Kidney (tissue), 14 donors: Measurements from ENCODE around the gene ZNF883. TPM values are rescaled to one million over a fixed set of nuclear protein-coding genes. Genes with fewer than 3 reads are reported as not detected.

Source experiments
- DNase-seq, 5 donors: peaks; one replicate each; pipeline ENCODE4 v3.0.0-alpha.2; 2013 to 2020
- FAIRE-seq: peaks from 2 replicates; lab custom pipeline; 2012; peaks lifted over from hg19 to GRCh38; lab: Jason Lieb, UNC
- H3K27ac ChIP-seq, 2 donors: one replicate each; pipeline ENCODE4 v1.7.0; 2013; ENCODE audit warnings: low read depth in 2 of 2, low read length in 2 of 2, inconsistent platforms in 1 of 2
- H3K27me3 ChIP-seq: one replicate; pipeline ENCODE4 v1.7.1; 2013; ENCODE audit warnings: low read length, inconsistent platforms; ENCODE audit not compliant: control insufficient read depth, insufficient read depth
- H3K36me3 ChIP-seq, 3 donors: one replicate each; pipeline versions ENCODE4 v1.7.0 to v1.7.1; 2013; ENCODE audit warnings: low read length in 3 of 3, control low read depth in 1 of 3, inconsistent platforms in 1 of 3; ENCODE audit not compliant: insufficient read depth in 3 of 3, control insufficient read depth in 2 of 3
- H3K4me1 ChIP-seq, 3 donors: one replicate each; pipeline versions ENCODE4 v1.7.0 to v1.7.1; 2013; ENCODE audit warnings: low read length in 3 of 3, inconsistent platforms in 1 of 3, low read depth in 1 of 3; ENCODE audit not compliant: control insufficient read depth in 2 of 3, insufficient read depth in 2 of 3
- H3K4me3 ChIP-seq, 3 donors: one replicate each; pipeline versions ENCODE4 v1.7.0 to v1.8.1; 2013; ENCODE audit warnings: low read length in 3 of 3, control low read depth in 1 of 3, inconsistent platforms in 1 of 3
- H3K9ac ChIP-seq, 3 donors: one replicate each; pipeline versions ENCODE4 v1.7.0 to v1.7.1; 2013; ENCODE audit warnings: low read length in 3 of 3, control low read depth in 1 of 3, inconsistent platforms in 1 of 3
- H3K9me3 ChIP-seq, 3 donors: one replicate each; pipeline versions ENCODE4 v1.7.0 to v1.7.1; 2013; ENCODE audit warnings: low read length in 3 of 3, control low read depth in 1 of 3, inconsistent platforms in 1 of 3; ENCODE audit not compliant: control insufficient read depth in 2 of 3, insufficient read depth in 1 of 3
- intact Hi-C: fragments of 100-400 bp; cut with DNase I; formaldehyde crosslinking; loops from one replicate; pipeline ENCODE4 v1.11.1; 2022
- polyA plus RNA-seq: library from polyadenylated mRNA; stranded (reverse); fragments of 350-450 nt; fragmentation: Illumina TruSeq; extraction: RNeasy Lipid Tissue Mini Kit (QIAGEN cat#74804); gene quantifications from one replicate; pipeline ENCODE4 v1.2.3, GENCODE V29; 2014; ENCODE audit warnings: low read depth, low replicate concordance; ENCODE audit not compliant: insufficient read depth
- total RNA-seq: library from RNA; stranded (reverse); fragmentation: NEBNext Ultra II Directional; extraction: Animal tissue kit (Norgen Biotek cat#: 25700); gene quantifications from one replicate; pipeline ENCODE4 v1.2.1, GENCODE V29; 2021
- TF ChIP-seq, protein P1 (sequence below): IDR thresholded peaks from 3 replicates; pipeline ENCODE4 v1.5.1; 2012; ENCODE audit warnings: mild to moderate bottlenecking, moderate library complexity, borderline replicate concordance; ENCODE audit not compliant: insufficient read depth; ENCODE audit errors: extremely low read depth
- donor health status: control.
- donor health status: control.
- donor health status: control.
- donor health status: control.
- donor health status: control.
- donor health status: DM: yes; HTN: yes; CAD: no.
- donor health status: Normal renal cell carcinoma (clear cell type).

Gene ZNF883
- total and polyA plus RNA-seq, 2 donors from 2014 or later, result 2.9 to 3.0 TPM

DNA sequence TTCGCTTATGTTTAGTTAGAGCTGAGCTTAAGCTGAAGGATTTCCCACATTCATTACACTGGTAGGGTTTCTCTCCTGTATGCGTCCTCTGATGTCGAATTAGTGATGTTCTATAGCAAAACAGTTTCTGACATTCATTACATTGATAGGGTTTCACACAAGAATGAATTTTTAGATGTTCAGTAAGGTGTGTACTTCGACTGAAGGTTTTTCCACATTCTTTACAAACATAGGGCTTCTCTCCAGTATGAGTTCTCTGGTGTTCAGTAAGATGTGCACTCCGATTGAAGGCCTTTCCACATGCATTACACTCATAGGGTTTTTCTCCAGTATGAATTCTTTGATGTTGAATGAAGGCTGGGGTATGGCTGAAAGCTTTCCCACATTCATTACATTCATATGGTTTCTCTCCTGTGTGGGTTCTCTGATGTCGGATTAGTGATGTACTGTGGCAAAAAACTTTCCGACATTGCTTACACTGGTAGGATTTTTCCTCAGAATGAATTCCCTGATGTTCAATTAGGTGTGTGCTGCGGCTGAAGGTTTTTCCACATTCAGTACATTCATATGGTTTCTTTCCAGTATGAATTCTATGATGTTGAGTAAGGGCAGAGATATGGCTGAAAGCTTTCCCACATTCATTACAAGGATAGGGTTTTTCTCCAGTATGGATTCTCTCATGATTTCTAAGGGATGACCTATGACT lies 14.6 kb downstream of the ZNF883 start:
- no peaks in the 10 kb centered on the region for H3K27me3 ChIP-seq
- peak overlapping the region in 1 of 3 donors; percentile 22 for H3K4me3 ChIP-seq
- H3K9ac ChIP-seq, result no peak overlapping the region
- no peak for DNase-seq
- peaks cover 5 to 75% (median 37%) of the 10 kb centered on the region in 3 donors for H3K9me3 ChIP-seq
- TF ChIP-seq, protein P1, sequence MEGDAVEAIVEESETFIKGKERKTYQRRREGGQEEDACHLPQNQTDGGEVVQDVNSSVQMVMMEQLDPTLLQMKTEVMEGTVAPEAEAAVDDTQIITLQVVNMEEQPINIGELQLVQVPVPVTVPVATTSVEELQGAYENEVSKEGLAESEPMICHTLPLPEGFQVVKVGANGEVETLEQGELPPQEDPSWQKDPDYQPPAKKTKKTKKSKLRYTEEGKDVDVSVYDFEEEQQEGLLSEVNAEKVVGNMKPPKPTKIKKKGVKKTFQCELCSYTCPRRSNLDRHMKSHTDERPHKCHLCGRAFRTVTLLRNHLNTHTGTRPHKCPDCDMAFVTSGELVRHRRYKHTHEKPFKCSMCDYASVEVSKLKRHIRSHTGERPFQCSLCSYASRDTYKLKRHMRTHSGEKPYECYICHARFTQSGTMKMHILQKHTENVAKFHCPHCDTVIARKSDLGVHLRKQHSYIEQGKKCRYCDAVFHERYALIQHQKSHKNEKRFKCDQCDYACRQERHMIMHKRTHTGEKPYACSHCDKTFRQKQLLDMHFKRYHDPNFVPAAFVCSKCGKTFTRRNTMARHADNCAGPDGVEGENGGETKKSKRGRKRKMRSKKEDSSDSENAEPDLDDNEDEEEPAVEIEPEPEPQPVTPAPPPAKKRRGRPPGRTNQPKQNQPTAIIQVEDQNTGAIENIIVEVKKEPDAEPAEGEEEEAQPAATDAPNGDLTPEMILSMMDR, result no peak
- FAIRE-seq, result no peak
- peaks cover 0 to 12% (median 6%) of the 10 kb centered on the region in 3 donors for H3K36me3 ChIP-seq
- H3K27ac ChIP-seq, result no peak overlapping the region
- intact Hi-C loops, result no loop called here
- H3K4me1 ChIP-seq, result no peaks in the 10 kb centered on the region

DNA sequence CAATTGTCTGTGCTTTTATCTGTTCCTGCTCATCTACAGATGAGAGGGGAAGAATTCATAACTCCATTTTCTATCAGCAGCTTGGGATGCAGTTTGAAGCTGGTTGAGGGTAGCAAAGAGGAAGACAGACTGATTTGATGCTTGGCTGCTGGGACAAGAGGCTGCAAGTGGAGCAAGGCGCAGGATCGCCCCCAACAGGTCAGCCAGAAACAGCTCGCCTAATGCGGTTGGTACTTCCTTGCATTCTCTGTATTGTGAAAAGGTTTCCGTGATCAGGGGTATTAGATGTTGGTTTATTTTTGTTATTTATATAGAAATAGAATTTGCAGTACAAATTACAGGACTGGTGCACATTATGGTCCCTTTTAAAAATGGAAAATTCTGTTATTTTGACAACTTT lies 40.6 kb downstream of the ZNF883 start:
- no peak overlapping the region for H3K9ac ChIP-seq
- H3K4me3 ChIP-seq, result no peak overlapping the region
- H3K4me1 ChIP-seq, result no peaks in the 10 kb centered on the region
- H3K27me3 ChIP-seq, result no peaks in the 10 kb centered on the region
- H3K27ac ChIP-seq, result no peak overlapping the region
- H3K36me3 ChIP-seq, result no peaks in the 10 kb centered on the region
- TF ChIP-seq, protein P1, result no peak
- H3K9me3 ChIP-seq, result peaks cover 0 to 10% (median 0%) of the 10 kb centered on the region in 3 donors
- intact Hi-C loops, result no loop called here
- DNase-seq, result peak in 3 of 5 donors; percentile 13 to 21 (median 14)
- no peak for FAIRE-seq

DNA sequence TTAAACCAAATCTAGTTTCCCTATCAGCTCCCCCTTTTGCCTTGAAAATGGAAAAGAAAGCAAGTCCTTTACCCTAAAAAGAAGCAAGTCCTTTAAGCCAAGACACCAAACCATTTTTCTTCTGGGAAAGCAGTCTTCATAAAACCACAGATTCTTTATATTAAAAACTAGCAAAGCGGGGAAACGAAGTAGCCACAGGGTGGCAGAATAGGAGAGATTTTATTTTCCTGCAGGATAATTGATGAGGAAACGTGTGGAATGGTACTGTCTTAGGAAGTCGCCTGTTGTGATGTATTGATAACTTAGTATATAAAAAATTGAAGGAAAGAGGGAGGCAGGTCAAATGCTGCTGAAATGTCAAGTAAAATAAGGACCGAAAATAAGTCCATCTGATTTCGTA lies 41.1 kb downstream of the ZNF883 start:
- FAIRE-seq (no peak), DNase-seq (peak in 2 of 5 donors; percentile 10 to 20)
- no peaks in the 10 kb centered on the region for H3K27me3 ChIP-seq
- peaks cover 0 to 7% (median 0%) of the 10 kb centered on the region in 3 donors for H3K9me3 ChIP-seq
- no peak overlapping the region for H3K4me3 ChIP-seq
- TF ChIP-seq, protein P1, result no peak
- H3K9ac ChIP-seq, result no peak overlapping the region
- no peaks in the 10 kb centered on the region for H3K4me1 ChIP-seq
- no peak overlapping the region for H3K27ac ChIP-seq
- intact Hi-C loops, result no loop called here
- H3K36me3 ChIP-seq, result no peaks in the 10 kb centered on the region
